NCI-H1417 (cell line): ENCODE measurements around the gene NF2.
"Not testable (repeated sequence)": the region's sequence is repeated elsewhere in the genome, so short reads cannot be mapped to it uniquely, and the experiment has no call there.

ENCODE experiments used
- DNase-seq, 3 experiments: peaks; one replicate each; lab custom pipeline; 2025; lab: John Stamatoyannopoulos, UW

NF2 gene

DNA sequence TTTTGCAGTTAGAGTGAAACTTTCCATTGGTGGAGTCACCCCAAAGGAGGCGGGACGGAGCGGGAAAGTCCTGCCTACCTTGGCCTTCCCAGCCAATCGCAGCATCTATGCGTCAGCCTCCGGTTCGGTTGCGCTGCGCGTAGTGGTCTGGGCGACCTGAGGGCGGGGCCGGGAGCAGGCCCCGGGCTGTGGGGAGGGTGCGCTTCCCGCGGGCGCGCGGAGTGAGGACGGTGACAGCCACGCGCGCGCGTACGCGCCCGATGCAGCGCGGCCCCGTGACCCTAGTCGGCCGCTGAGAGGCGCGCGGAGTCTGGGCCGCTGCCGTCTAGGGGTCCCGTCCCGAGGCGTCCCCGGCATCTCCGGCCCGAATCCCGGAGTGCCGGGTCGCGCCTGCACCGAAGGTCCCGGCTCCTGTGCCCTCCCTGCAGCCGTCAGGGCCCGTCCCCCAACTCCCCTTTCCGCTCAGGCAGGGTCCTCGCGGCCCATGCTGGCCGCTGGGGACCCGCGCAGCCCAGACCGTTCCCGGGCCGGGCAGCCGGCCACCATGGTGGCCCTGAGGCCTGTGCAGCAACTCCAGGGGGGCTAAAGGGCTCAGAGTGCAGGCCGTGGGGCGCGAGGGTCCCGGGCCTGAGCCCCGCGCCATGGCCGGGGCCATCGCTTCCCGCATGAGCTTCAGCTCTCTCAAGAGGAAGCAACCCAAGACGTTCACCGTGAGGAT lies at the start of gene NF2:
Gene NF2, plus strand, starts transcription at position 276 of the 718 bp plus-strand sequence. Its CDS starts 366 bp downstream, at position 642.
- peak; percentile 91 to 97 (median 96) for DNase-seq

DNA sequence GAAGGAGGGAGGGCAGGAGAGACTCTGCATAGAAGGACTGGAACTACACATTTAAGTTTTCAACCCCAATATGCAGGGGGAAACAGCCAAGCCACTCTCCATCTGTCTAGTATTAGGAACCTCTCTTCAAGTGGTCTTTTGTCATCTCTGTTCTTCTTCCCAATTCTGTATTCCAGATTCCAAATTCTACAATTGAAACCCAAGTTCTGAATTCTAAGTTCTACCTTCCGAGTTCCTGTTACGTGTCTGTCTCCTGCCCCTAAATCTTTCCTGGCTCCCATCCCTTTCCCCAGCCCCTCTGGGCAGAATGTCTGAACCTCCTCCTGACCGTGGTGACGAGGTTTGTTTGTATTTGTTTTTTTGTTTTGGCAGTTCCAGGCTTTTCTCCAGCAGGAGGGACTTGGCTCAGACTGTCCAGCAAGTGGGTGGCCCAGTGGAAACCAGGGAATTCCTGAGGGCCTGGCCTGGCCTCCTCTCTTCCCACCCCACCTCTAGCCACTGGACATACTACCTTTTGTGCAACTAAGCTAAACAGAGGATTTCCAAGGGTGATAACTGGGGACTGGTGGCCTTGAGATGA lies 48.3 kb upstream of the NF2 start:
- DNase-seq, result no peak

DNA sequence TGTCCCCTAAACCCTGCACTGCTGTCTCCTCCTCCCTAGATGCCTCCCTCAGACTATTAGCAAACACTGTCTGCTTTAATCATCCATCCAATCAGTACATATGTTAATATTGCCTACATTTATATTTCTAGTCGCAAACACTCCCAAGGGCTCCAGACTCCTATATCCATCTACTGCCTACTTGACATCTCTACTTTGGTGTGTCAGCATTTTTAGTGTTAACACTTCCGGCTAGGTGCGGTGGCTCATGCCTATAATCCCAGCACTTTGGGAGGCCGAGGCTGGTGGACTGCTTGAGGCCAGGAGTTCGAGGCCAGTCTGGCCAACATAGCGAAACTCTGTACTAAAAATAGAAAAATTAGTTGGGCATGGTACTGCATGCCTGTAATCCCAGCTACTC lies 44.4 kb upstream of the NF2 start:
- DNase-seq, result no peak

DNA sequence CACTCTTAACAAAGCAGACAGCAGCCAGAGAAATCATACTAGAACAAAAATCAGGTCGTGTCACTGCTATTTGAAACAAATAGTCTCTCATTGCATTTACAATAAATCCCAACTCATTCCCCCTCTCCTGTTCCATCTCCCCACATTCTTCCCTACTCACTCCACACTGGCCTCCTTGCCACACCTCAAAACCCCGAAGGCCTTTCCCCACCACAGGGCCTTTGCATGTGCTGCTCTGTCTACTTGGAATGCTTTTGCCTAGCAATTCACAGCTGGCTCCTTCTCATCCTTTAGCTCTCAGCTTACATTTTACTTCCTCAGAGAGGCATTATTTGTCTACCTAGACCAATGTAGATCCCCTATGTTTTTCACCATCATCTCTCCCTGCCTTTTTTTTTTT lies 43.6 kb upstream of the NF2 start:
- no peak for DNase-seq

DNA sequence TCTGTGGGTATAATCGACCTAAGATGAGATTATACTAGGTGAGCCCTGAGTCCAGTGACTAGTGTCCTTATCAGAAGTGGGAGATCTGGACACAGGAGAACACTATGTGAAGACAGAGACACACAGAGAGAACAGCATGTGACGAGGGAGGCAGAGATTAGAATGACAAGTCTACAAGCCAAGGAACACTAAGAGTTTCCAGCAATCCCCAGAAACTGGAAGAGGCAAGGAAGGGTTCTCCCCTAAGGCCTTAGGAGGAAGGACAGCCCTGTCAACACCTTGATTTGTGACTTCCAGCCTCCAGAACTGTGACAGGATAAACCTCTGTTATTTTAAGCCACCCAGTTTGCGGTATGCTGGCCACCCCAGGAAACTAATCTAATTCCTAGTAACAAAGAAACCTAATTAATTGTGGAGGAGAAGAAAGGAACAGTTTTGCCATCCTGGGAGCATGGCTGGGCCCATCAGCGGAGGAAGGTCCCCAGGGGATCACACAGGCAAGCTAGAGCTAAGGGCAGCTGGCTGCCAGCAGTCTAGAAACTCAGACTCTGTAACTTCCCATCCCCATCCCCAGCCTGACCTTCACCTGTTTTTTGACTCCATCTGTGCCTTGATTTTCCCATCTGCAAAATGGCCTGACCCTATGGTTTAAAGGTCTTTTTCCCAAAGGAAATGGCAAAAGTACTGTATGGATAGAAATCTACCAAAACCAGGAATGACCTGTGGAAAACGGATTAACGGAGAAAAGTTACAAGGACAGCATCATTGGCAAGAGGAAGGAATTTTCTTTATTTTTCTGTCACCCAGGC lies 39.6 kb upstream of the NF2 start:
- DNase-seq, result no peak

DNA sequence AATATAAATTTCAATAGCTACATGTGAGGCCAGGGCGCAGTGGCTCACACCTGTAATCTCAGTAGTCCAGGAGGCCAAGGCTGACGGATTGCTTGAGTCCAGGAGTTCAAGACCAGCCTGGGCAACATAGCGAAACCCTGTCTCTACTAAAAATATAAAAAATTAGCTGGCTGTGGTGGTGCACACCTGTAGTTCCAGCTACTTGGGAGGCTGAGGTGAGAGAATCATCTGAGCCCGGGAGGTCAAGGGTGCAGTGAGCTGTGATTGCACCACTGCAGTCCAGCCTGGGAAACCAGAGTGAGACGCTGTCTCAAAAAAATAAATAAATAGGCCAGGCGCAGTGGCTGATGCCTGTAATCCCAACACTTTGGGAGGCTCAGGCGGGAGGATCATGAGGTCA lies 36.9 kb upstream of the NF2 start:
- DNase-seq, result not testable (repeated sequence)

DNA sequence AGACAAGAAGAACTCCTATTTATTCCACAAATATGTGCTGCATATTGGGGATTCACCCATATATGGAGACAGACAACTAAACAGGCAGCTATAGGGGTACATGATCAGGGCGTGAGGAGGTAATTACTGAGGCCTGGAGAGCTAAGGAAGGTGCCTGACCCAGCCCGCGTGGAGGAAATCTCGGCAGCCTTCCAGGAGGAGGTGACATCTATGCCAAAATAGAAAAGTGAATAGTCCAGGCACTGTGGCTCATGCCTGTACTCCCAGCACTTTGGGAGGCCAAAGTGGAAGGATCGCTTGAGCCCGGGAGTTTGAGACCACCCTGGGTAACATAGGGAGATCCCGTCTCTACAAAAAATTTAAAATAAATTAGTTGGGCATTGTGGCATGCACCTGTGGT lies 36.1 kb upstream of the NF2 start:
- DNase-seq, result no peak

DNA sequence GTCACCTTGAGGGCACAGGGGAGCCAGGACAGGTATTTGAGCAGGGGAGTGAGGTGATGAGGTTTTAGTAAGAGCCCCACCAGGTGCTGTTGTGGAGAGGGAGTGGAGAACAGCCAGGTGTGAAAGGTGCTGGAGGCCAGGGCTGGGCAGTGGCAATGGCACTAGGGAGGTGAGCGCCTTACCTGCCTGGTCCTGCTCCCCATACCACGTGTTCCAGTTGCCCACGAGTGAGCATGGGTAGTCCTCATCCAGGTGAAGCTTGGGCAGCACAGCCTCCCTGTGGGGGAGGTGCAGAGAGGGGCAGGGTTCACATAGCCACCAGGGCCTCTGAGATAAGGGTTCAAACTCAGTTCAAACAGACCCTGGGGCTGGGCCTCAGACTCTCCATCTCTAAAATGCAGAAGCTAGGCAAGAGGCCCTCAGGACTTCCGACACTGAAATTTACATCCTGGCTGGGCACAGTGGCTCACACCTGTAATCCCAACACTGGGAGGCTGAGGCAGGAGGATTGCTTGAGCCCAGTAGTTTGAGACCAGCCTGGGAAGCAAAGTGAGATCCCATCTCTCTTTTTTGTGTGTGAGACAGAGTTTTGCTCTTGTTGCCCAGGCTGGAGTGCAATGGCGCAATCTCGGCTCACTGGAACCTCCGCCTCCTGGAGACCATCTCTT lies 34.3 kb upstream of the NF2 start:
- DNase-seq, result no peak

DNA sequence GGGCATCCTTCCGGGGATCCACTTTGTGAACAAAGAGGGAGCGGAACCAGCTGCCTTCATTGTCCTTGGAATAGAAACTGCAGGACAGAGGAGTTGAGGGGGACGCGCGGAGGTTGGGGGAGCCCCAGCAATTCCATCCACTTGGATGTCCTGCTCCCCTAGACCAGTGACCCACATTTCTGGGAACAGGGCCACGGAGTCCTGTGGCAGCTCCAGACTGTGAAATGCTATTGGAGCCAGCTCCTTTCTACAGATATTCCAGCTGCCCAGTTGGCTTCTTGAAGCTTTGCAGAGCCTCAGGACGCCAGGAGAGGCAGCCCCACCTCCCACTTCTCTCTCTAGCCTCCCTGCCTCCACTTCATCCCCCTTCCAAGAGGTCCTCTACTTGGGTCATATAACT lies 33.0 kb upstream of the NF2 start:
- DNase-seq, result no peak

DNA sequence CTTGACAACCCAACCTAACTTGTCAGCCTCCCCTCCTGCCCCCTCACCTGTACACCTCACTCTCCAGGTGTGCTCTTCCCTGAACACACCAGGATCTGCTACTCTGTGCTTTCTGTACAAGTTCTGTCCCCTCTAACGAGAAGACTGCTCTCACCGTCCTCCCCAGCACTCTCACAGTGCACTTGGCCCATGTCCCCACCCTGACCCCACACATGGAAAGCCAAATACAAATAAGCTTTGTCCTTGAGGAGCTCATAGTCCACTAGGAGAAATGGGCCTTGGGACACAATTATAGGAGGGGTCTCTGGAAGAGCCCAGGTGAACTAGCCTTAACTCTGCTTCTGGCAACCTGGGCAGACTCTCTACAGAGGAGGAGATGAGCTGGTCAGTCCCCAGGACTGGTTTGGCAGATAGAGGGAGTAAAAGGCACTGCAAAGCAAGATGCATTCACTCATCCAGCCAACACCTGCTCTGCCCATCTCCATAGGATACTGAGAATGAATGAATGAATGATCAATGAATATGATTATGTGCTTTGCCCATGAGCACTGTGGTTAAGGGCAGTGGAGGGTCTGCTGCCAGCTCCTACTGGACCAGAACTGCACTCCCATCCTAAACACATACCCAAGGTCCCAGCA lies 32.4 kb upstream of the NF2 start:
- no peak for DNase-seq

DNA sequence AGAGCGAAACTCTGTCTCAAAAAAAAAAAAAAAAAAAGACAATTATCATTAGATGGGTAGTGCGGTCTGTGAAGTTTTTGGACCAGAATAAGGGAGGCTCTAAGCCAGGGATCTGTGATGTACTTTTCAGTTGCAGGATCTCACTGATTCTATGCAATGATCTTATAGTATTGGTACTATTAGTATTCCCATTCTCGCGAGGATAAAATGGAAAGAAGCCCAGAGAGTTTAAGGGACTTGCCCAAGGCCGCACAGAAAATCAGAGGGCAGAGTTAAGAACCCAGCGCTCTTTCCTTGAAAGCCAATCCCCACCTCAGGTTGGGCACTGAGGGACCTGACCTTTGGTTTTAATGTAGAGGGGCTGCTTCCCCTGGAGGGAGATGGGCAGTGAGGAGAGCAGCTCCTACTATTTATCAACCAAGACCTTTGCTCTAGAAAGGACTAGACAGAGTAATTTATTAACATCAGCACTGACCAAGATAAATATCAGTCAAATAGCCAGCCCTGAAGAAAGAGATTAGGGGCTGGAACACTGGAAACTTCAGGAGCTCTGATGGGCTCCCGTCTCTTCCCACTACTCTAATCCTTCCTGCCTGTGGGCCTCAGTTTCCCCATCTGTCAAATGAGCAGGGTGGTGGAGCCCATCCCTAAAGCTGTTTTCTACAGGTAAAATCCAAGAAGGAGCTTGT lies 28.5 kb upstream of the NF2 start:
- DNase-seq, result no peak

DNA sequence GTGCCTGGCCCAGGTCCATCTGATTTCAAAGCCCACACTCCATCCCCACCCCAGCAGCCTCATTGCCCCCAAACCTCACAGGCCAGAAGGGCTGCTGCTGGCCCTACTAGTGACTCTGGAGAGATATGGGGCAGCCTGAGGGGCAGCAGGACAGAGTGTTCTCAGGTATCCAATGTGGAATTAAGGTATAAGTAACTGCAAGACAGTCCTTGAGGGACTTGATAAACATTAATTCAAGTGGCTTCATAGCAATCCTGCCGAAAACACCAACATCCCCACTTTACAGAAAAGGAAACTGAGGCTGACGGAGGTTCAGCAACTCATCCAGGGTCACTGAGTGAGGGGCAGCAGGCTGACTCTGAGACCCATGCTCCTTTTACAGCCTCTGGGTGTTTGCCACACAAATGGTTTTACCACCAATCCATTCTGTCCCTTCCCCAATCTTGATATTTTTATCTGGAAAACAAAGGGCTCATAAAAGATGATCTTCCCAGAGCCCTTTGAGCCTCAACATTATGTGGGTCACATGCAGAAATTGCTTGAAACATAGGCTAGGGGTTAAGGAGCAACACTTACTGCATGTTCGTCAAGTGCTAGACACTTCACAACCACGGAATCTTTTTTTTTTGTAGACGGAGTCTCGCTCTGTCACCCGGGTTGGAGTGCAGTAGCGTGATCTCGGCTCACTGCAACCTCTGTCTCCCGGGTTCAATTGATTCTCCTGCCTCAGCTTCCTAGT lies 24.8 kb upstream of the NF2 start:
- no peak for DNase-seq

DNA sequence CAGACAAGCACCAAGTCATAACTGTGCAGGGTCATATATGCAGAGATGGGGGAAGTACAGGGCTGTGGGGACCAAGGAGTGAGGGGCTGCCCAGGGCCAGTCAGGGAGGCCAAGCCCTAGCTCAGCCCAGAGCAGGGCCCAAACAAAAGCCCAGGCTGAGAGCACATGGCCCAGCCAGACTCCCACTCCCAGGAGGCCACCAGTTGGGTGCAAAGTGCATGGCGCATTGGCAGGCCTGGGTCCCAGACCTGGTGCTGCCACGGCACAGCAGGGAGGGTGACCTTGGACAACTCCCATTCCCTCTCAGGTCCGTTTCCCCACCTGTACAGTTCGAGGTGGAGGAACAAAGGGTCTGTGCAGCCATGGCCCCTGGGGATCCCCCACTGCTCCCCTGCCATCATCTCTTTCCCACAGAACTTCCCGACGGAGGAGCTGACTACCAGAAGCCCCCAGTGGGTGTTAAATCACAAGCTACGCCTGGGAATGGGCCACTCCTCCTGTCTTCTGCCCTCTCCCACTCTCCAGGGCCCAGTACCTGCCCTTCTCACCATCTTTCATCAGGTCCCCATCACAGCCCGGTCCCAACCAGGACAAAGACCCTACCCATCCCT lies 23.1 kb upstream of the NF2 start:
- DNase-seq, result peak in 1 of 3 experiments; percentile 17

DNA sequence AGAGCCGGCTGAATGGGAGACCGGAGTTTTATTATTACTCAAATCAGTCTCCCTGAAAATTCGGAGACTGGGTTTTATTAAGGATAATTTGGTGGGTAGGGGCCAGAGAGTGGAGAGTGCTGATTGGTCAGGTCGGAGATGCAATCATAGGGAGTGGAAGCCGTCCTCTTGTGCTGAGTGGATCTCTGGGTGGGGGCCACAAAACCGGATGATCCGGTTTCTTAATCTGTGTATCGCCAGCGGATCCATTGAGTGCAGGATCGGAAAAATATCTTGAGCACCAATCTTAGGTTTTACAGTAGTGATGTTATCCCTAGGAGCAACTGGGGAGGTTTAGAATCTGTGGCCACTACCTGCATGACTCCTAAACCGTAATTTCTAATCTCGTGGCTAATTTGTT lies 21.6 kb upstream of the NF2 start:
- DNase-seq, result peak in 2 of 3 experiments; percentile 56 to 78

DNA sequence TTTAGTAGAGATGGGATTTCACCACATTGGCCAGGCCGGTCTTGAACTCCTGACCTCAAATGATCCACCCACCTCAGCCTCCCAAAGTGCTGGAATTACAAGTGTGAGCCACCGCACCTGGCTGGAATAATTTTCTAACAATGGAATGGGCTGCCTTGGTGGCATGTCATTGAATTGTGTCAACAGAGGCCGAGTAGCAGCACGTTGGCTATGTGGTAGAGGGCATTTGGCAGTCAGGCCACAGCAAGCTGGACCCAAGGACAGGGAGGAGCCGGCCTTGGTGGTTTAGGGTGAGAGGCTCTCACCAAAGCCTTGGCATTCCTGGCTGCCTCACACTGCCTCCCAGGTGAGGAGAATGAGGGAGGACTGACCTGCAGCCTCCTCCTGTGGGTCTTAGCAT lies 18.5 kb upstream of the NF2 start:
- no peak for DNase-seq

DNA sequence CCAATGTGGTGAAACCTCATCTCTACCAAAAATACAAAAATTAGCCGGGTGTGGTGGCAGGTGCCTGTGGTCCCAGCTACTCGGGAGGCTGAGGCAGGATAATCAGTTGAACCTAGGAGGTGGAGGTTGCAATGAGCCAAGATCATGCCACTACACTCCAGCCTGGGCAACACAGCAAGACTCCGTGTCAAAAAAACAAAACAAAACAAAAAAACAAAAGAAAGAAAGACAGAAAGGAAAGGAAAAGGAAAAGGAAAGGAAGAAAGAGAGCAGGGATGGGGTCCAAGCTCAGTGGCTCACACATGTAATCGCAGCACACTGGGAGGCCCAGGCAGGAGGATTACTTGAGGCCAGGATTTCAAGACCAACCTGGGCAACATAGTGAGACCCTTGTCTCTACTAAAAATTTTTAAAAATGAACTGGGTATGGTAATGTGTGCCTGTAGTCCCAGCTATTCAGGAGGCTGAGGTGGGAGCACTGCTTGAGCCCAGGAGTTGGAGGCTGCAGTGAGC lies 17.2 kb upstream of the NF2 start:
- DNase-seq, result not testable (repeated sequence)

DNA sequence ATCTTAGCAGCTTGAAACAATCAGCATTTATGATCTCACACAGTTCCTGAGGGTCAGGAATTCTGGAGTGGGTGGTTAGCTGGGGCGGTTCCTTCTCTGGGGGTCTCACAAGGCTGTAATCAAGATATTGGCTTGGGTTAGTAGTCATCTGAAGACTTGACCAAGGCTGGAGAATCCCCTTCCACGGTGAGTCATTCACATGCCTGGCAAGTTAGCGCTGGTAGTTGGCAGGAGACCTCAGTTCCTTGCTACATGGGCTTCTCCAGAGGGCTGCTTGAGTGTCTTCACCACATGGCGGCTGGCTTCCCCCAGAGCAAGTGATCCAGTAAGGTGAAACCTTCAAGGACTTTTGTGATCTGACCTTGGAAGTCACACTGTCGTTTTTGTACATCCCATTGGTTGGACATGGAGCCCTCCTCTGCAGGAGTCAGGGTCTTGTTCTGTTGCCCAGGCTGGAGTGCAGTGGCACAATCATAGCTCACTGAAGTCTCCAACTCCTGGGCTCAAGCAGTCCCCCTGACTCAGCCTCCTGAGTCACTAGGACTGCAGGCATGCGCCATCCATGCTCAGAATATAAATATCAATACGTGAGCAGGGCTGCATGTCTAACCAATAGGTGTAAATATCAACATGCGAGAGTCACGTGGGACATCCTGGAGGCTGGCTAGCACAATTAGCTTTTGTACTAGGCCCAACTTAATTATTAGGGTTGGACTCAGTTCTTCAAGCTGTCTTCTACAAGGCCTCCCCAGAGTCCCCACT lies 15.3 kb upstream of the NF2 start:
- DNase-seq, result no peak

DNA sequence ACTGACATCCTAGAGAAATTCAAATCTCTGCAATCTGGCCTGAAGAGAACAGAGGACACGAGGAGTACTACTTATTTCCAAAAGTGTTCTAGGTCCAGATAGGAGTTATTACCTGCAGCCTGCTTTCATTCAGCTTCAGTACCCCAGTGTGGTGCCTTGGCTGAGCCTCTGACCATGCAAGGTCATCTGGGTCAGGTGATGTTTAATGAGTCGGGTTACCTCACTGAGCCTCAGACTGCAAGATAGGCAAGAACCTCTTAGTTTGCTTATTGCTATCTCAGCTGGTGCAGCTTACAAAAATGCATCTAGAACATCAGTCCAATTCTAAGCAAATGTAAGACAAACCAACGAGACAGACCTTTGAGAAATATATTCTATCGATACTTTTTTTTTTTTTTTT lies 9.5 kb upstream of the NF2 start:
- no peak for DNase-seq

DNA sequence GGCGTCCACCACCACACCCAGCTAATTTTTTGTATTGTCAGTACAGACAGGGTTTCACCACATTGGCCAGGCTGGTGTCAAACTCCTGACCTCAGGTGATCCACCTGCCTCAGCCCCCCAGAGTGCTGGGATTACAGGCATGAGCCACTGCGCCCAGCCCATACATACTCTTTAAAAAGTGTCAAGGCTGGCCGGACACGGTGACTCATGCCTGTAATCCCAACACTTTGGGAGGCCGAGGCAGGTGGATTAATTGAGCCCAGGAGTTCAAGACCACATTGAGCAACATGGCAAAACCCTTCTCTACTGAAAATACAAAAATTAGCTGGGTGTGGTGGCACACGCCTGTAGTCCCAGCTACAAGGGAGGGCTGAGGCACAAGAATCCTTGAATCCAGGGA lies 9.0 kb upstream of the NF2 start:
- not testable (repeated sequence) for DNase-seq
